GM23338 (cell line): Measurements from ENCODE around the gene PIN1. TPM values are rescaled to one million over a fixed set of nuclear protein-coding genes. Genes with fewer than 3 reads are reported as not detected.

Experiments used
- ATAC-seq: fragments of 200-7000 bp; cut with Tn5 transposase; 3 replicates; pipeline ENCODE4 v1.9.1; 2020
- DNase-seq: peaks from one replicate; pipeline ENCODE4 v3.0.0-alpha.2; 2015; ENCODE audit warnings: low spot score
- H2AFZ ChIP-seq: fragments of 200-600 bp; sonication (generic); 2 replicates; pipeline ENCODE4 v1.8.0; 2016; ENCODE audit warnings: antibody characterized with exemption, mild to moderate bottlenecking, moderate library complexity
- H3F3A ChIP-seq: fragments of 200-600 bp; sonication (generic); replicated peaks from 2 replicates; pipeline ENCODE4 v1.8.0; 2017; ENCODE audit warnings: antibody characterized with exemption, mixed run types, low read depth
- H3K27ac ChIP-seq: fragments of 200-600 bp; sonication (generic); 2 replicates; pipeline ENCODE4 v1.6.1; 2016; ENCODE audit warnings: low read depth
- H3K27me3 ChIP-seq: fragments of 200-600 bp; sonication (generic); 2 replicates; pipeline ENCODE4 v1.8.0; 2016; ENCODE audit warnings: mild to moderate bottlenecking, mixed run types, moderate library complexity; ENCODE audit not compliant: insufficient read depth
- H3K36me3 ChIP-seq: fragments of 200-600 bp; sonication (generic); 2 replicates; pipeline ENCODE4 v1.8.0; 2016; ENCODE audit warnings: mild to moderate bottlenecking; ENCODE audit not compliant: insufficient read depth
- H3K4me1 ChIP-seq: fragments of 200-600 bp; sonication (generic); 2 replicates; pipeline ENCODE4 v1.8.0; 2016; ENCODE audit warnings: mild to moderate bottlenecking, moderate library complexity; ENCODE audit not compliant: insufficient read depth
- H3K4me2 ChIP-seq: fragments of 200-600 bp; sonication (generic); 2 replicates; pipeline ENCODE4 v1.7.1; 2017; ENCODE audit warnings: mixed run types
- H3K4me3 ChIP-seq: fragments of 200-600 bp; sonication (generic); 2 replicates; pipeline ENCODE4 v1.6.1; 2016; ENCODE audit warnings: mixed run types
- H3K79me2 ChIP-seq: fragments of 200-600 bp; sonication (generic); replicated peaks from 2 replicates; pipeline ENCODE4 v1.8.0; 2017; ENCODE audit warnings: mild to moderate bottlenecking; ENCODE audit not compliant: insufficient read depth
- H3K9me2 ChIP-seq: fragments of 200-600 bp; sonication (generic); 2 replicates; pipeline ENCODE4 v1.8.0; 2017; ENCODE audit not compliant: insufficient read depth
- H4K20me1 ChIP-seq: fragments of 200-600 bp; sonication (generic); replicated peaks from 2 replicates; pipeline ENCODE4 v1.8.0; 2017; ENCODE audit warnings: mild to moderate bottlenecking; ENCODE audit not compliant: insufficient read depth
- H3K27ac Mint-ChIP-seq: 2 replicates; pipeline ENCODE4 v1.8.0; 2020; ENCODE audit warnings: inconsistent platforms, mild to moderate bottlenecking, moderate library complexity, mixed read lengths
- H3K27me3 Mint-ChIP-seq: 3 replicates; pipeline ENCODE4 v1.8.0; 2022; ENCODE audit warnings: low read depth, mild to moderate bottlenecking, moderate library complexity, mixed read lengths, inconsistent platforms; ENCODE audit not compliant: insufficient read depth, poor library complexity
- H3K36me3 Mint-ChIP-seq: 3 replicates; pipeline ENCODE4 v1.8.0; 2021; ENCODE audit warnings: low read depth, mild to moderate bottlenecking, inconsistent platforms, moderate library complexity, mixed read lengths
- H3K4me1 Mint-ChIP-seq: 3 replicates; pipeline ENCODE4 v1.8.0; 2020; ENCODE audit warnings: mild to moderate bottlenecking, inconsistent platforms, mixed read lengths
- H3K4me3 Mint-ChIP-seq: 3 replicates; pipeline ENCODE4 v1.8.0; 2021; ENCODE audit warnings: moderate library complexity, mild to moderate bottlenecking, inconsistent platforms, mixed read lengths
- H3K9me3 Mint-ChIP-seq: 3 replicates; pipeline ENCODE4 v1.8.0; 2020; ENCODE audit warnings: moderate library complexity, mild to moderate bottlenecking, inconsistent platforms, mixed read lengths
- CREB1 ChIP-seq: fragments of 250-450 bp; sonication (Bioruptor Pico); IDR thresholded peaks from 2 replicates; pipeline ENCODE4 v1.5.0; 2020; ENCODE audit warnings: low read depth, mild to moderate bottlenecking, moderate library complexity
- EZH2 ChIP-seq: fragments of 200-600 bp; sonication (generic); IDR thresholded peaks from one replicate; pipeline ENCODE4 v1.8.0; 2017; ENCODE audit warnings: antibody characterized with exemption, mild to moderate bottlenecking, low read depth; ENCODE audit not compliant: unreplicated experiment
- EZH2phosphoT487 ChIP-seq: fragments of 200-600 bp; sonication (generic); IDR thresholded peaks from one replicate; pipeline ENCODE4 v1.8.1; 2018; ENCODE audit warnings: antibody characterized with exemption; ENCODE audit not compliant: unreplicated experiment
- JUNB ChIP-seq: IDR thresholded peaks from one replicate; pipeline ENCODE4 v1.6.1; 2016; ENCODE audit warnings: antibody characterized with exemption; ENCODE audit not compliant: unreplicated experiment
- NANOG ChIP-seq: IDR thresholded peaks from 2 replicates; pipeline ENCODE4 v1.6.1; 2016; ENCODE audit warnings: antibody characterized with exemption, borderline replicate concordance
- POLR2AphosphoS5 ChIP-seq: IDR thresholded peaks from 2 replicates; pipeline ENCODE4 v1.6.1; 2016; ENCODE audit warnings: antibody characterized with exemption, low read depth
- STAT1 ChIP-seq: IDR thresholded peaks from one replicate; pipeline ENCODE4 v1.6.1; 2016; ENCODE audit warnings: antibody characterized with exemption; ENCODE audit not compliant: unreplicated experiment
- ZNF114 ChIP-seq: fragments of 250-450 bp; sonication (Bioruptor Pico); IDR thresholded peaks from 2 replicates; pipeline ENCODE4 v1.5.0; 2020; ENCODE audit warnings: mild to moderate bottlenecking, moderate library complexity
- ZNF331 ChIP-seq: fragments of 250-450 bp; sonication (Bioruptor Pico); IDR thresholded peaks from 2 replicates; pipeline ENCODE4 v1.5.0; 2020; ENCODE audit warnings: low read depth, mild to moderate bottlenecking, moderate library complexity
- polyA plus RNA-seq: library from polyadenylated mRNA; unstranded; fragments of >200 nt; fragmentation: Nextera tagmentation; extraction: Ambion mirVana; gene quantifications from 2 replicates; pipeline ENCODE4 v1.2.1, GENCODE V29; 2016
- total RNA-seq: library from RNA; depleted of rRNA; stranded (reverse); fragments of >200 nt; shearing (Covaris generic); gene quantifications from 2 replicates; pipeline ENCODE4 v1.2.3, GENCODE V29; 2014
- TF ChIP-seq, protein P1 (sequence below): IDR thresholded peaks from 2 replicates; pipeline ENCODE4 v1.6.1; 2016; ENCODE audit warnings: antibody characterized with exemption
- TF ChIP-seq, protein P2 (sequence below): IDR thresholded peaks from one replicate; pipeline ENCODE4 v1.6.1; 2018; ENCODE audit warnings: antibody characterized with exemption; ENCODE audit not compliant: unreplicated experiment
- TF ChIP-seq, protein P3 (sequence below), 2 experiments: fragments of 200-600 bp in 1 of 2; sonication (generic) in 1 of 2; conservative IDR thresholded peaks; 2 replicates each; pipeline versions ENCODE4 v1.5.1 to v1.6.1; 2016 to 2017; ENCODE audit warnings: antibody characterized with exemption in 2 of 2, low read depth in 2 of 2, mild to moderate bottlenecking in 2 of 2, moderate library complexity in 1 of 2

The PIN1 gene
- total and polyA plus RNA-seq, 2 experiments from 2014 or later: 127 TPM

DNA sequence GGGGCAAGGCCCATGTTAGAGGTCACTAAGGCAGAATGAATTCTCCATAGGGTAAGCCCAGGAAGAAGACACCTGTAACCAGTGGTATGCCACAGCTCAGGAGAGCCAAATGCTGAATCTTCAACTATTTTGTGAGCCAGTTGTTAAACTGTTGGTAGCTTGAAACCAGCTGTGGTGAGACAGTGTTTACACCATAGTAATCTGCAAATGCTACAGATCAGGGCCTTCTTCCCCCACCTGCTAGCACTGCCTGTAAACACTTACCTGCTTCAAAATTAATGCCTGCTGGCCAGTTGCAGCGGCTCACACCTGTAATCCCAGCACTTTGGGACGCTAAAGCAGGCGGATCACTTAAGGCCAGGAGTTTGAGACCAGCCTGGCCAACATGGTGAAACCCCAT lies 28.3 kb upstream of the PIN1 start (continued):
- TF ChIP-seq, protein P1, sequence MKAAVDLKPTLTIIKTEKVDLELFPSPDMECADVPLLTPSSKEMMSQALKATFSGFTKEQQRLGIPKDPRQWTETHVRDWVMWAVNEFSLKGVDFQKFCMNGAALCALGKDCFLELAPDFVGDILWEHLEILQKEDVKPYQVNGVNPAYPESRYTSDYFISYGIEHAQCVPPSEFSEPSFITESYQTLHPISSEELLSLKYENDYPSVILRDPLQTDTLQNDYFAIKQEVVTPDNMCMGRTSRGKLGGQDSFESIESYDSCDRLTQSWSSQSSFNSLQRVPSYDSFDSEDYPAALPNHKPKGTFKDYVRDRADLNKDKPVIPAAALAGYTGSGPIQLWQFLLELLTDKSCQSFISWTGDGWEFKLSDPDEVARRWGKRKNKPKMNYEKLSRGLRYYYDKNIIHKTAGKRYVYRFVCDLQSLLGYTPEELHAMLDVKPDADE: no peak
- TF ChIP-seq, protein P2, sequence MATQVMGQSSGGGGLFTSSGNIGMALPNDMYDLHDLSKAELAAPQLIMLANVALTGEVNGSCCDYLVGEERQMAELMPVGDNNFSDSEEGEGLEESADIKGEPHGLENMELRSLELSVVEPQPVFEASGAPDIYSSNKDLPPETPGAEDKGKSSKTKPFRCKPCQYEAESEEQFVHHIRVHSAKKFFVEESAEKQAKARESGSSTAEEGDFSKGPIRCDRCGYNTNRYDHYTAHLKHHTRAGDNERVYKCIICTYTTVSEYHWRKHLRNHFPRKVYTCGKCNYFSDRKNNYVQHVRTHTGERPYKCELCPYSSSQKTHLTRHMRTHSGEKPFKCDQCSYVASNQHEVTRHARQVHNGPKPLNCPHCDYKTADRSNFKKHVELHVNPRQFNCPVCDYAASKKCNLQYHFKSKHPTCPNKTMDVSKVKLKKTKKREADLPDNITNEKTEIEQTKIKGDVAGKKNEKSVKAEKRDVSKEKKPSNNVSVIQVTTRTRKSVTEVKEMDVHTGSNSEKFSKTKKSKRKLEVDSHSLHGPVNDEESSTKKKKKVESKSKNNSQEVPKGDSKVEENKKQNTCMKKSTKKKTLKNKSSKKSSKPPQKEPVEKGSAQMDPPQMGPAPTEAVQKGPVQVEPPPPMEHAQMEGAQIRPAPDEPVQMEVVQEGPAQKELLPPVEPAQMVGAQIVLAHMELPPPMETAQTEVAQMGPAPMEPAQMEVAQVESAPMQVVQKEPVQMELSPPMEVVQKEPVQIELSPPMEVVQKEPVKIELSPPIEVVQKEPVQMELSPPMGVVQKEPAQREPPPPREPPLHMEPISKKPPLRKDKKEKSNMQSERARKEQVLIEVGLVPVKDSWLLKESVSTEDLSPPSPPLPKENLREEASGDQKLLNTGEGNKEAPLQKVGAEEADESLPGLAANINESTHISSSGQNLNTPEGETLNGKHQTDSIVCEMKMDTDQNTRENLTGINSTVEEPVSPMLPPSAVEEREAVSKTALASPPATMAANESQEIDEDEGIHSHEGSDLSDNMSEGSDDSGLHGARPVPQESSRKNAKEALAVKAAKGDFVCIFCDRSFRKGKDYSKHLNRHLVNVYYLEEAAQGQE: no peak
- TF ChIP-seq JUNB: no peak
- TF ChIP-seq CREB1: no peak
- TF ChIP-seq POLR2AphosphoS5: no peak
- no peak for TF ChIP-seq STAT1
- no peak for TF ChIP-seq ZNF114 (CRISPR knock-in tag)
- TF ChIP-seq ZNF331 (CRISPR knock-in tag): no peak

DNA sequence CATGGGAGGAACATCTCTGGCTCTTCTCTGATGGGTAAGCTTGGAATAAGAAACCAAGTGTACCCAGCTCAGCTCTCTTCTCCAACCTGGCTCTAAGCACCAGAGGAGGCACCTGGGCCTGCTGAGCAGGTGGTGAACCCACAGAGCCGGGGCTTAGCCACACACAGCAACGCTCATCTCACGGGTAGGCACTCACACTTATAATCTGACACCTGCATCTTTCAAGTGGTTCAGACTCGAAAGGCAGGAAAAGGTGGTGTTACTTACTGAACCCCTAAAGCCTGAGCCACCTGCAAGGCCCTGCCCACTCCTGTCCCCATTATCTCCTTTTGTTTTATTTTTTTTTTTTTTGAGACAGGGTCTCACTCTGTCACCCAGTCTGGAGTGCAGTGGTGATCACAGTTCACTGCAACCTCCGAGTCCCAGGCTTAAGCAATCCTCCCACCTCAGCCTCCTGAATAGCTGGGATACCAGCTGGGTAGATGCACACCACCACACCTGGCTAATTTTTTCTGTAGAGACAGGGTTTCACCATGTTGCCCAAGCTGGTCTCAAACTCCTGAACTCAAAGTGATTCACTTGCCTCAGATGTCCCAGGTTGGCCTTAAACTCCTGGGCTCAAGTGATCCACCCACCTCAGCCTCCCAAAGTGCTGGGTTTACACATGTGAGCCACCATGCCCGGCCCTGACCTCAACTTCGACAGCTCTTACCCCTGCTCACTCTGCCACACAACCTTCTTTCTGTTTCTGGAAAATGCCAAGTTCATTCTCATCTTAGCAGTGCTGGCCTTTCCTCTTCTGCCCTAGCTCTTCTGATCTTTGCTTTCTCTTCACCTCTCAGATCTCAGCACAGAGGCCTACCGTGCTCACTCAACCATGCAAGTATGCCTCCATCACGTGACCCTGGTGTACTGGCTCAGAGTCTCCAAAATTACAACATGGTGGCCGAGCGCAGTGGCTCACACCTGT lies 26.0 kb upstream of the PIN1 start:
- peaks cover 18% of the 10 kb centered on the region for H3K36me3 Mint-ChIP-seq
- H3K27ac Mint-ChIP-seq: no peak overlapping the region
- Histone ChIP-seq H3K9me2 (no peaks in the 10 kb centered on the region), H3K4me3 (no peak overlapping the region), H3K27ac (no peak overlapping the region), H4K20me1 (no peaks in the 10 kb centered on the region; the same call in 1 of the 2 replicates), H3K4me2 (no peak overlapping the region), H3K4me1 (no peaks in the 10 kb centered on the region), H3K27me3 (no peaks in the 10 kb centered on the region), H2AFZ (no peak overlapping the region), H3K36me3 (peaks cover 5% of the 10 kb centered on the region; the same call in 1 of the 2 replicates), H3F3A (no peaks in the 10 kb centered on the region), H3K79me2 (peaks cover 17% of the 10 kb centered on the region)
- TF ChIP-seq POLR2AphosphoS5: no peak
- TF ChIP-seq, protein P2: no peak
- no peak for TF ChIP-seq CREB1
- TF ChIP-seq, protein P3, sequence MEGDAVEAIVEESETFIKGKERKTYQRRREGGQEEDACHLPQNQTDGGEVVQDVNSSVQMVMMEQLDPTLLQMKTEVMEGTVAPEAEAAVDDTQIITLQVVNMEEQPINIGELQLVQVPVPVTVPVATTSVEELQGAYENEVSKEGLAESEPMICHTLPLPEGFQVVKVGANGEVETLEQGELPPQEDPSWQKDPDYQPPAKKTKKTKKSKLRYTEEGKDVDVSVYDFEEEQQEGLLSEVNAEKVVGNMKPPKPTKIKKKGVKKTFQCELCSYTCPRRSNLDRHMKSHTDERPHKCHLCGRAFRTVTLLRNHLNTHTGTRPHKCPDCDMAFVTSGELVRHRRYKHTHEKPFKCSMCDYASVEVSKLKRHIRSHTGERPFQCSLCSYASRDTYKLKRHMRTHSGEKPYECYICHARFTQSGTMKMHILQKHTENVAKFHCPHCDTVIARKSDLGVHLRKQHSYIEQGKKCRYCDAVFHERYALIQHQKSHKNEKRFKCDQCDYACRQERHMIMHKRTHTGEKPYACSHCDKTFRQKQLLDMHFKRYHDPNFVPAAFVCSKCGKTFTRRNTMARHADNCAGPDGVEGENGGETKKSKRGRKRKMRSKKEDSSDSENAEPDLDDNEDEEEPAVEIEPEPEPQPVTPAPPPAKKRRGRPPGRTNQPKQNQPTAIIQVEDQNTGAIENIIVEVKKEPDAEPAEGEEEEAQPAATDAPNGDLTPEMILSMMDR (conservative IDR thresholded peaks at IDR 0.05; ENCODE audit: low read depth in 2 of 2): no peak
- TF ChIP-seq NANOG: no peak
- no peak for TF ChIP-seq ZNF331 (CRISPR knock-in tag)
- TF ChIP-seq EZH2: no peak
- no peak for TF ChIP-seq STAT1
- TF ChIP-seq, protein P1: no peak
- TF ChIP-seq EZH2phosphoT487: no peak
- DNase-seq (no peak), ATAC-seq (no peak)
- no peak overlapping the region; the same call in 2 of the 3 replicates for H3K4me3 Mint-ChIP-seq
- H3K9me3 Mint-ChIP-seq: no peaks in the 10 kb centered on the region; the same call in 2 of the 3 replicates
- no peaks in the 10 kb centered on the region for H3K27me3 Mint-ChIP-seq
- H3K4me1 Mint-ChIP-seq: no peaks in the 10 kb centered on the region
